ENCODE data around the gene ST8SIA6.
"Not testable (repeated sequence)": the region's sequence is repeated elsewhere in the genome, so short reads cannot be mapped to it uniquely, and the experiment has no call there.

Gene ST8SIA6

GRCh38 chr10:17406036-17406834 is 48.2 kb downstream of the ST8SIA6 start:
- Histone ChIP-seq H3K27ac (ENCODE audit: low read length) (no peak overlapping the region), H4K20me1 (ENCODE audit: insufficient read depth, low read length) (no peaks in the 10 kb centered on the region), H3K9me2 (replicated peaks; ENCODE audit: insufficient read depth, low read length) (no peaks in the 10 kb centered on the region), H3K9ac (ENCODE audit: low read length) (no peak overlapping the region), H3K4me3 (ENCODE audit: low read length) (no peak overlapping the region), H3F3A (ENCODE audit: insufficient read depth, low read length) (no peaks in the 10 kb centered on the region), H3K36me3 (replicated peaks; ENCODE audit: insufficient read depth, low read length) (no peaks in the 10 kb centered on the region), H3K4me2 (ENCODE audit: low read depth, low read length) (no peak overlapping the region), H3K4me1 (ENCODE audit: low read length) (no peaks in the 10 kb centered on the region), H2AFZ (ENCODE audit: low read length) (no peak overlapping the region), H3K27me3 (replicated peaks; ENCODE audit: insufficient read depth, low read length) (no peaks in the 10 kb centered on the region), H3K9me3 (replicated peaks; ENCODE audit: insufficient read depth, low read length) (no peaks in the 10 kb centered on the region), H3K79me2 (ENCODE audit: low read length) (no peaks in the 10 kb centered on the region)
- TF ChIP-seq EZH2 (optimal IDR thresholded peaks at IDR 0.05; ENCODE audit: low read depth, low read length) = no peak
- no peak for DNase-seq

DNA sequence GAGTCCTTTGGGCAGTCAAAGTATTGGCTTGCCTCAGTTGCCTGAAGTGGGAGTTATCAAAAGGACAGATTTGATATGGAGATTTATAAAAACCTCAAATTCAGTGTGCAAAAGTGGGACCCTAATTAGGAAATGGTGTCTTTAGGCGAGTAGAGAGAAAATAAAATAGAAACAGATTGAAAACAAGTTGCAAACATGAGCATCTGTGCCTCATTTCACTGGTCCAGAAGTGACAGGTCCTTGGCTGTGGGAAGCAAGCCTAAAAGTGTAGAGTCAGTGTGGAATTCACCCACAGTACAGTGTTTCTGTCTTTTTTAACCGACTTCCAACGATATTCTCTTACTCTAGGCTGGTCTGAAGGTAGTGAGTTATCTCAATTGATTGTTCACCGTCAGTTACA is 51.2 kb downstream of the ST8SIA6 start:
- no peaks in the 10 kb centered on the region for H3K9me3 ChIP-seq (replicated peaks; ENCODE audit: insufficient read depth, low read length)
- TF ChIP-seq, protein P1, sequence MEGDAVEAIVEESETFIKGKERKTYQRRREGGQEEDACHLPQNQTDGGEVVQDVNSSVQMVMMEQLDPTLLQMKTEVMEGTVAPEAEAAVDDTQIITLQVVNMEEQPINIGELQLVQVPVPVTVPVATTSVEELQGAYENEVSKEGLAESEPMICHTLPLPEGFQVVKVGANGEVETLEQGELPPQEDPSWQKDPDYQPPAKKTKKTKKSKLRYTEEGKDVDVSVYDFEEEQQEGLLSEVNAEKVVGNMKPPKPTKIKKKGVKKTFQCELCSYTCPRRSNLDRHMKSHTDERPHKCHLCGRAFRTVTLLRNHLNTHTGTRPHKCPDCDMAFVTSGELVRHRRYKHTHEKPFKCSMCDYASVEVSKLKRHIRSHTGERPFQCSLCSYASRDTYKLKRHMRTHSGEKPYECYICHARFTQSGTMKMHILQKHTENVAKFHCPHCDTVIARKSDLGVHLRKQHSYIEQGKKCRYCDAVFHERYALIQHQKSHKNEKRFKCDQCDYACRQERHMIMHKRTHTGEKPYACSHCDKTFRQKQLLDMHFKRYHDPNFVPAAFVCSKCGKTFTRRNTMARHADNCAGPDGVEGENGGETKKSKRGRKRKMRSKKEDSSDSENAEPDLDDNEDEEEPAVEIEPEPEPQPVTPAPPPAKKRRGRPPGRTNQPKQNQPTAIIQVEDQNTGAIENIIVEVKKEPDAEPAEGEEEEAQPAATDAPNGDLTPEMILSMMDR (IDR thresholded peaks at IDR 0.05; ENCODE audit: low read length) = no peak
- TF ChIP-seq EZH2 (optimal IDR thresholded peaks at IDR 0.05; ENCODE audit: low read depth, low read length) (no peak), EZH2phosphoT487 (IDR thresholded peaks at IDR 0.05; ENCODE audit: low read length) (no peak)

DNA sequence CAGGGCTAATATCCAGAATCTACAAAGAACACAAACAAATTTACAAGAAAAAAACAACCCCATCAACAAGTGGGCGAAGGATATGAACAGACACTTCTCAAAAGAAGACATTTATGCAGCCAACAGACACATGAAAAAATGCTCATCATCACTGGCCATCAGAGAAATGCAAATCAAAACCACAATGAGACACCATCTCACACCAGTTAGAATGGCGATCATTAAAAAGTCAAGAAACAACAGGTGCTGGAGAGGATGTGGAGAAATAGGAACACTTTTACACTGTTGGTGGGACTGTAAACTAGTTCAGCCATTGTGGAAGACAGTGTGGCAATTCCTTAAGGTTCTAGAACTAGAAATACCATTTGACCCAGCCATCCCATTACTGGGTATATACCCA is 52.4 kb downstream of the ST8SIA6 start:
- not testable (repeated sequence) for H3K4me3 ChIP-seq (ENCODE audit: low read length); H3K4me2 ChIP-seq (ENCODE audit: low read depth, low read length); H3K27ac ChIP-seq (ENCODE audit: low read length); H3F3A ChIP-seq (ENCODE audit: insufficient read depth, low read length); H3K27me3 ChIP-seq (replicated peaks; ENCODE audit: insufficient read depth, low read length); H3K36me3 ChIP-seq (replicated peaks; ENCODE audit: insufficient read depth, low read length); DNase-seq; H2AFZ ChIP-seq (ENCODE audit: low read length); H3K9me3 ChIP-seq (replicated peaks; ENCODE audit: insufficient read depth, low read length); H3K79me2 ChIP-seq (ENCODE audit: low read length); H3K9me2 ChIP-seq (replicated peaks; ENCODE audit: insufficient read depth, low read length); H3K9ac ChIP-seq (ENCODE audit: low read length); H4K20me1 ChIP-seq (ENCODE audit: insufficient read depth, low read length); H3K4me1 ChIP-seq (ENCODE audit: low read length)

More for the DNA sequence above, 51.2 kb downstream of the ST8SIA6 start:
- Histone ChIP-seq H3K27ac (ENCODE audit: low read length) (no peak overlapping the region), H2AFZ (ENCODE audit: low read length) (no peak overlapping the region), H3K79me2 (ENCODE audit: low read length) (no peaks in the 10 kb centered on the region), H3K4me1 (ENCODE audit: low read length) (no peaks in the 10 kb centered on the region), H3K4me3 (ENCODE audit: low read length) (no peak overlapping the region), H3K9ac (ENCODE audit: low read length) (no peak overlapping the region), H3K27me3 (replicated peaks; ENCODE audit: insufficient read depth, low read length) (no peaks in the 10 kb centered on the region), H4K20me1 (ENCODE audit: insufficient read depth, low read length) (no peaks in the 10 kb centered on the region), H3K9me2 (replicated peaks; ENCODE audit: insufficient read depth, low read length) (no peaks in the 10 kb centered on the region), H3K4me2 (ENCODE audit: low read depth, low read length) (no peak overlapping the region), H3K36me3 (replicated peaks; ENCODE audit: insufficient read depth, low read length) (no peaks in the 10 kb centered on the region), H3F3A (ENCODE audit: insufficient read depth, low read length) (no peaks in the 10 kb centered on the region)
- no peak for DNase-seq

- H3K36me3 ChIP-seq (replicated peaks; ENCODE audit: insufficient read depth, low read length) = no peaks in the 10 kb centered on the region
- DNase-seq = no peak
Observed at GRCh38 chr10:17396004-17396403, 58.4 kb downstream of the ST8SIA6 start.

More at GRCh38 chr10:17396004-17396403, 58.4 kb downstream of the ST8SIA6 start:
- H3K9ac ChIP-seq (ENCODE audit: low read length) = no peak overlapping the region
- no peak overlapping the region for H3K4me3 ChIP-seq (ENCODE audit: low read length)
- H3K79me2 ChIP-seq (ENCODE audit: low read length) = no peaks in the 10 kb centered on the region
- H3K9me3 ChIP-seq (replicated peaks; ENCODE audit: insufficient read depth, low read length) = no peaks in the 10 kb centered on the region
- H2AFZ ChIP-seq (ENCODE audit: low read length) = no peak overlapping the region
- H3K27me3 ChIP-seq (replicated peaks; ENCODE audit: insufficient read depth, low read length) = no peaks in the 10 kb centered on the region
- no peak overlapping the region for H3K27ac ChIP-seq (ENCODE audit: low read length)
- TF ChIP-seq, protein P1 (IDR thresholded peaks at IDR 0.05; ENCODE audit: low read length) = no peak
- TF ChIP-seq EZH2phosphoT487 (IDR thresholded peaks at IDR 0.05; ENCODE audit: low read length) (no peak), EZH2 (optimal IDR thresholded peaks at IDR 0.05; ENCODE audit: low read depth, low read length) (no peak)
- H3K4me2 ChIP-seq (ENCODE audit: low read depth, low read length) = no peak overlapping the region
- no peaks in the 10 kb centered on the region for H3K9me2 ChIP-seq (replicated peaks; ENCODE audit: insufficient read depth, low read length)
- H3K4me1 ChIP-seq (ENCODE audit: low read length) = no peaks in the 10 kb centered on the region
- no peaks in the 10 kb centered on the region for H4K20me1 ChIP-seq (ENCODE audit: insufficient read depth, low read length)
- no peaks in the 10 kb centered on the region for H3F3A ChIP-seq (ENCODE audit: insufficient read depth, low read length)

Measured in MM.1S (cell line).